Measurements from ENCODE around the gene ZNF184.
"Not testable (repeated sequence)": the region's sequence is repeated elsewhere in the genome, so short reads cannot be mapped to it uniquely, and the experiment has no call there.

- TF ChIP-seq, protein P1, sequence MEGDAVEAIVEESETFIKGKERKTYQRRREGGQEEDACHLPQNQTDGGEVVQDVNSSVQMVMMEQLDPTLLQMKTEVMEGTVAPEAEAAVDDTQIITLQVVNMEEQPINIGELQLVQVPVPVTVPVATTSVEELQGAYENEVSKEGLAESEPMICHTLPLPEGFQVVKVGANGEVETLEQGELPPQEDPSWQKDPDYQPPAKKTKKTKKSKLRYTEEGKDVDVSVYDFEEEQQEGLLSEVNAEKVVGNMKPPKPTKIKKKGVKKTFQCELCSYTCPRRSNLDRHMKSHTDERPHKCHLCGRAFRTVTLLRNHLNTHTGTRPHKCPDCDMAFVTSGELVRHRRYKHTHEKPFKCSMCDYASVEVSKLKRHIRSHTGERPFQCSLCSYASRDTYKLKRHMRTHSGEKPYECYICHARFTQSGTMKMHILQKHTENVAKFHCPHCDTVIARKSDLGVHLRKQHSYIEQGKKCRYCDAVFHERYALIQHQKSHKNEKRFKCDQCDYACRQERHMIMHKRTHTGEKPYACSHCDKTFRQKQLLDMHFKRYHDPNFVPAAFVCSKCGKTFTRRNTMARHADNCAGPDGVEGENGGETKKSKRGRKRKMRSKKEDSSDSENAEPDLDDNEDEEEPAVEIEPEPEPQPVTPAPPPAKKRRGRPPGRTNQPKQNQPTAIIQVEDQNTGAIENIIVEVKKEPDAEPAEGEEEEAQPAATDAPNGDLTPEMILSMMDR (IDR thresholded peaks at IDR 0.05), result not testable (repeated sequence)
- not testable (repeated sequence) for TF ChIP-seq POLR2AphosphoS5, EP300, POLR2A (IDR thresholded peaks at IDR 0.05)
Observed at GRCh38 chr6:27424851-27425250, 48.1 kb downstream of the ZNF184 start.
